Stomach smooth muscle (tissue), 2 donors: ENCODE measurements around the gene L3MBTL4.

Experiments used
- H3K27ac ChIP-seq: one replicate; pipeline ENCODE4 v1.7.0; 2013; ENCODE audit warnings: mild to moderate bottlenecking, low read length, inconsistent platforms
- H3K27me3 ChIP-seq, 2 donors: one replicate each; pipeline ENCODE4 v1.7.0; 2013; ENCODE audit warnings: low read length in 2 of 2; ENCODE audit not compliant: insufficient read depth in 2 of 2, control insufficient read depth in 1 of 2
- H3K36me3 ChIP-seq, 2 donors: one replicate each; pipeline ENCODE4 v1.7.0; 2013; ENCODE audit warnings: low read length in 2 of 2; ENCODE audit not compliant: control insufficient read depth in 2 of 2, insufficient read depth in 2 of 2
- H3K4me1 ChIP-seq: one replicate; pipeline ENCODE4 v1.7.0; 2013; ENCODE audit warnings: low read length; ENCODE audit not compliant: control insufficient read depth, insufficient read depth
- H3K4me3 ChIP-seq, 2 donors: one replicate each; pipeline ENCODE4 v1.7.0; 2013; ENCODE audit warnings: low read length in 2 of 2
- H3K9ac ChIP-seq, 2 donors: one replicate each; pipeline ENCODE4 v1.7.0; 2013; ENCODE audit warnings: low read length in 2 of 2, mild to moderate bottlenecking in 1 of 2
- H3K9me3 ChIP-seq, 2 donors: one replicate each; pipeline ENCODE4 v1.7.0; 2013; ENCODE audit warnings: low read length in 2 of 2; ENCODE audit not compliant: control insufficient read depth in 2 of 2
- donor health status: healthy.
- donor health status: Pancreatic carcinoma.

L3MBTL4 gene

GRCh38 chr18:6311456-6312215 lies 103.1 kb downstream of the L3MBTL4 start:
- no peaks in the 10 kb centered on the region for H3K27me3 ChIP-seq
- H3K4me3 ChIP-seq = no peak overlapping the region
- no peaks in the 10 kb centered on the region for H3K4me1 ChIP-seq
- no peak overlapping the region for H3K27ac ChIP-seq
- H3K9ac ChIP-seq = no peak overlapping the region
- no peaks in the 10 kb centered on the region for H3K9me3 ChIP-seq
- peaks cover 0 to 7% of the 10 kb centered on the region in 2 donors for H3K36me3 ChIP-seq

- H3K4me3 ChIP-seq = no peak overlapping the region
- peaks cover 0 to 7% of the 10 kb centered on the region in 2 donors for H3K36me3 ChIP-seq
- H3K4me1 ChIP-seq = no peaks in the 10 kb centered on the region
- H3K9ac ChIP-seq = no peak overlapping the region
- no peaks in the 10 kb centered on the region for H3K27me3 ChIP-seq
- no peaks in the 10 kb centered on the region for H3K9me3 ChIP-seq
- H3K27ac ChIP-seq = no peak overlapping the region
Measured at GRCh38 chr18:6310714-6311113, 104.0 kb downstream of the L3MBTL4 start.

- Histone ChIP-seq H3K36me3 (no peaks in the 10 kb centered on the region), H3K4me1 (no peaks in the 10 kb centered on the region)
Measured at GRCh38 chr18:6297875-6298274, 116.8 kb downstream of the L3MBTL4 start.

GRCh38 chr18:6294148-6294784 lies 120.4 kb downstream of the L3MBTL4 start:
- no peak overlapping the region for H3K4me3 ChIP-seq
- H3K9ac ChIP-seq = no peak overlapping the region
- no peaks in the 10 kb centered on the region for H3K27me3 ChIP-seq
- H3K9me3 ChIP-seq = no peaks in the 10 kb centered on the region
- H3K36me3 ChIP-seq = no peaks in the 10 kb centered on the region
- H3K4me1 ChIP-seq = no peaks in the 10 kb centered on the region
- H3K27ac ChIP-seq = no peak overlapping the region

More at GRCh38 chr18:6297875-6298274, 116.8 kb downstream of the L3MBTL4 start:
- no peaks in the 10 kb centered on the region for H3K9me3 ChIP-seq
- H3K9ac ChIP-seq = no peak overlapping the region
- no peak overlapping the region for H3K27ac ChIP-seq
- no peaks in the 10 kb centered on the region for H3K27me3 ChIP-seq
- H3K4me3 ChIP-seq = no peak overlapping the region

- Histone ChIP-seq H3K36me3 (no peaks in the 10 kb centered on the region), H3K9ac (no peak overlapping the region), H3K4me1 (no peaks in the 10 kb centered on the region), H3K9me3 (no peaks in the 10 kb centered on the region), H3K4me3 (no peak overlapping the region), H3K27ac (no peak overlapping the region), H3K27me3 (no peaks in the 10 kb centered on the region)
Measured at GRCh38 chr18:6289843-6290242, 124.9 kb downstream of the L3MBTL4 start.

GRCh38 chr18:6286585-6286984 lies 128.1 kb downstream of the L3MBTL4 start:
- Histone ChIP-seq H3K27me3 (no peaks in the 10 kb centered on the region), H3K36me3 (no peaks in the 10 kb centered on the region), H3K9ac (no peak overlapping the region), H3K4me3 (no peak overlapping the region), H3K4me1 (no peaks in the 10 kb centered on the region), H3K27ac (no peak overlapping the region), H3K9me3 (no peaks in the 10 kb centered on the region)

GRCh38 chr18:6284761-6285160 lies 129.9 kb downstream of the L3MBTL4 start:
- Histone ChIP-seq H3K27me3 (no peaks in the 10 kb centered on the region), H3K4me3 (no peak overlapping the region), H3K9ac (no peak overlapping the region), H3K36me3 (no peaks in the 10 kb centered on the region), H3K27ac (no peak overlapping the region), H3K9me3 (no peaks in the 10 kb centered on the region), H3K4me1 (no peaks in the 10 kb centered on the region)

- Histone ChIP-seq H3K27me3 (no peaks in the 10 kb centered on the region), H3K4me1 (no peaks in the 10 kb centered on the region), H3K9me3 (no peaks in the 10 kb centered on the region), H3K9ac (no peak overlapping the region), H3K27ac (no peak overlapping the region), H3K4me3 (no peak overlapping the region), H3K36me3 (no peaks in the 10 kb centered on the region)
Measured at GRCh38 chr18:6284300-6284699, 130.4 kb downstream of the L3MBTL4 start.

- Histone ChIP-seq H3K9me3 (no peaks in the 10 kb centered on the region), H3K9ac (no peak overlapping the region), H3K27me3 (no peaks in the 10 kb centered on the region), H3K4me3 (no peak overlapping the region), H3K36me3 (no peaks in the 10 kb centered on the region), H3K27ac (no peak overlapping the region), H3K4me1 (no peaks in the 10 kb centered on the region)
Measured at GRCh38 chr18:6281874-6282273, 132.8 kb downstream of the L3MBTL4 start.

- Histone ChIP-seq H3K4me3 (no peak overlapping the region), H3K36me3 (no peaks in the 10 kb centered on the region), H3K27ac (no peak overlapping the region)
Measured at GRCh38 chr18:6280211-6280743, 134.4 kb downstream of the L3MBTL4 start.

GRCh38 chr18:6279308-6279707 lies 135.4 kb downstream of the L3MBTL4 start:
- H3K4me1 ChIP-seq = no peaks in the 10 kb centered on the region
- H3K27me3 ChIP-seq = no peaks in the 10 kb centered on the region
- no peak overlapping the region for H3K9ac ChIP-seq
- H3K27ac ChIP-seq = no peak overlapping the region
- H3K9me3 ChIP-seq = no peaks in the 10 kb centered on the region
- H3K4me3 ChIP-seq = no peak overlapping the region
- no peaks in the 10 kb centered on the region for H3K36me3 ChIP-seq

More at GRCh38 chr18:6280211-6280743, 134.4 kb downstream of the L3MBTL4 start:
- H3K9ac ChIP-seq = no peak overlapping the region
- no peaks in the 10 kb centered on the region for H3K4me1 ChIP-seq
- no peaks in the 10 kb centered on the region for H3K27me3 ChIP-seq
- H3K9me3 ChIP-seq = no peaks in the 10 kb centered on the region
